Mesenchymal stem cell (in vitro differentiated cells and primary cell): Measurements from ENCODE around the gene SCN11A.

Experiments used
- DNase-seq: peaks from one replicate; pipeline ENCODE4 v3.0.0-alpha.2; 2013
- H2AFZ ChIP-seq: one replicate; pipeline ENCODE4 v1.6.1; 2013; ENCODE audit warnings: low read depth, mild to moderate bottlenecking, control low read depth, inconsistent platforms, low read length, moderate library complexity
- H2AK5ac ChIP-seq: 2 replicates; pipeline ENCODE4 v1.6.1; 2013; ENCODE audit warnings: low read length, moderate library complexity, mild to moderate bottlenecking, inconsistent platforms; ENCODE audit not compliant: severe bottlenecking
- H2BK120ac ChIP-seq: one replicate; pipeline ENCODE4 v1.6.1; 2013; ENCODE audit warnings: low read depth, mild to moderate bottlenecking, inconsistent platforms, low read length, moderate library complexity
- H2BK12ac ChIP-seq, 2 experiments: one replicate each; pipeline ENCODE4 v1.6.1; 2013; ENCODE audit warnings: inconsistent platforms in 2 of 2, low read length in 2 of 2, mild to moderate bottlenecking in 2 of 2, moderate library complexity in 2 of 2, control low read depth in 1 of 2
- H2BK15ac ChIP-seq: one replicate; pipeline ENCODE4 v1.6.1; 2013; ENCODE audit warnings: mild to moderate bottlenecking, low read depth, inconsistent platforms; ENCODE audit not compliant: poor library complexity, severe bottlenecking
- H2BK5ac ChIP-seq: 2 replicates; pipeline ENCODE4 v1.6.1; 2013; ENCODE audit warnings: low read depth, mild to moderate bottlenecking, low read length, control low read depth, inconsistent platforms; ENCODE audit not compliant: poor library complexity, severe bottlenecking
- H3K14ac ChIP-seq, 2 experiments: one replicate each; pipeline ENCODE4 v1.6.1; 2013; ENCODE audit warnings: inconsistent platforms in 2 of 2, low read length in 2 of 2, control low read depth in 1 of 2, mild to moderate bottlenecking in 1 of 2, moderate library complexity in 1 of 2
- H3K18ac ChIP-seq, 2 experiments: one replicate each; pipeline ENCODE4 v1.6.1; 2013; ENCODE audit warnings: inconsistent platforms in 2 of 2, low read length in 2 of 2, control low read depth in 1 of 2, low read depth in 1 of 2, mild to moderate bottlenecking in 1 of 2
- H3K23ac ChIP-seq, 2 experiments: one replicate each; pipeline ENCODE4 v1.6.1; 2013; ENCODE audit warnings: inconsistent platforms in 2 of 2, low read length in 2 of 2, mild to moderate bottlenecking in 2 of 2, moderate library complexity in 2 of 2, control low read depth in 1 of 2
- H3K27ac ChIP-seq: 2 replicates; pipeline ENCODE4 v1.5.1; 2013; ENCODE audit warnings: mild to moderate bottlenecking, moderate library complexity, low read length, control low read depth, inconsistent platforms; ENCODE audit not compliant: poor library complexity, severe bottlenecking
- H3K27me3 ChIP-seq, 2 experiments: 2 replicates each; pipeline versions ENCODE4 v1.6.1 to v1.7.0; 2013; ENCODE audit warnings: low read length in 2 of 2, mild to moderate bottlenecking in 2 of 2, moderate library complexity in 2 of 2, control low read depth in 1 of 2, inconsistent platforms in 1 of 2; ENCODE audit not compliant: control insufficient read depth in 1 of 2, insufficient read depth in 1 of 2
- H3K36me3 ChIP-seq, 2 experiments: 2 replicates each; pipeline versions ENCODE4 v1.6.1 to v1.7.0; 2013; ENCODE audit warnings: low read length in 2 of 2, control low read depth in 1 of 2, inconsistent platforms in 1 of 2, low read depth in 1 of 2, mild to moderate bottlenecking in 1 of 2; ENCODE audit not compliant: insufficient read depth in 2 of 2, control insufficient read depth in 1 of 2
- H3K4ac ChIP-seq, 2 experiments: one replicate each; pipeline ENCODE4 v1.6.1; 2013; ENCODE audit warnings: inconsistent platforms in 2 of 2, low read length in 2 of 2, mild to moderate bottlenecking in 2 of 2, moderate library complexity in 2 of 2, control low read depth in 1 of 2, low read depth in 1 of 2
- H3K4me1 ChIP-seq: 2 replicates; pipeline ENCODE4 v1.6.1; 2013; ENCODE audit warnings: low read depth, low read length, control low read depth; ENCODE audit not compliant: control insufficient read depth, insufficient read depth
- H3K4me2 ChIP-seq: 2 replicates; pipeline ENCODE4 v1.6.1; 2013; ENCODE audit warnings: low read length, mild to moderate bottlenecking, inconsistent platforms; ENCODE audit not compliant: poor library complexity, severe bottlenecking
- H3K4me3 ChIP-seq, 2 experiments: 2 replicates each; pipeline versions ENCODE4 v1.5.1 to v1.7.0; 2013; ENCODE audit warnings: low read length in 2 of 2, mild to moderate bottlenecking in 2 of 2, control low read depth in 1 of 2, low read depth in 1 of 2; ENCODE audit not compliant: insufficient read depth in 1 of 2
- H3K79me1 ChIP-seq: replicated peaks from 2 replicates; pipeline ENCODE4 v1.6.1; 2013; ENCODE audit warnings: mild to moderate bottlenecking, control low read depth, low read length, inconsistent platforms; ENCODE audit not compliant: poor library complexity, severe bottlenecking
- H3K9ac ChIP-seq: 2 replicates; pipeline ENCODE4 v1.7.0; 2013; ENCODE audit warnings: mild to moderate bottlenecking, low read length, moderate library complexity
- H3K9me3 ChIP-seq: 2 replicates; pipeline ENCODE4 v1.7.0; 2013; ENCODE audit warnings: mild to moderate bottlenecking, low read length; ENCODE audit not compliant: control insufficient read depth
- H4K8ac ChIP-seq: one replicate; pipeline ENCODE4 v1.6.1; 2013; ENCODE audit warnings: inconsistent platforms, mild to moderate bottlenecking, low read length, moderate library complexity
- H4K91ac ChIP-seq: one replicate; pipeline ENCODE4 v1.6.1; 2013; ENCODE audit warnings: mild to moderate bottlenecking, low read length, inconsistent platforms
- WGBS: methylation state at CpG from one replicate; pipeline ENCODE4 v1.1.7; 2013; ENCODE audit warnings: mixed read lengths; 5-methylcytosine and 5-hydroxymethylcytosine counted together

SCN11A gene

GRCh38 chr3:39067286-39067685 is 15.5 kb upstream of the SCN11A start:
- no peak overlapping the region for H3K18ac ChIP-seq
- no peak overlapping the region for H3K9ac ChIP-seq
- H2BK15ac ChIP-seq = no peak overlapping the region
- H3K23ac ChIP-seq = no peak overlapping the region
- no peaks in the 10 kb centered on the region for H3K27me3 ChIP-seq
- no peak overlapping the region for H2BK5ac ChIP-seq
- no peak overlapping the region for H4K91ac ChIP-seq
- H2BK120ac ChIP-seq = no peak overlapping the region
- no peak overlapping the region for H2AK5ac ChIP-seq
- H3K36me3 ChIP-seq = peaks cover 4 to 63% of the 10 kb centered on the region in 2 experiments
- H3K9me3 ChIP-seq = no peaks in the 10 kb centered on the region
- H2BK12ac ChIP-seq = no peak overlapping the region
- no peak overlapping the region for H3K4ac ChIP-seq
- no peak overlapping the region for H3K4me3 ChIP-seq
- peaks cover 15% of the 10 kb centered on the region for H3K79me1 ChIP-seq
- DNase-seq = no peak
- peaks cover 9% of the 10 kb centered on the region for H3K4me1 ChIP-seq
- H2AFZ ChIP-seq = no peak overlapping the region
- H3K27ac ChIP-seq = no peak overlapping the region
- no peak overlapping the region for H3K14ac ChIP-seq
- 84% methylated on average over 1 of the region's 1 CpG for WGBS
- H3K4me2 ChIP-seq = no peak overlapping the region
- H4K8ac ChIP-seq = no peak overlapping the region

- no peak overlapping the region for H4K8ac ChIP-seq
- peaks cover 16% of the 10 kb centered on the region for H3K79me1 ChIP-seq
- H2AK5ac ChIP-seq = peak overlapping the region; percentile 80
- no peak overlapping the region for H2BK120ac ChIP-seq
- H3K9ac ChIP-seq = peak overlapping the region; percentile 27
- no peak overlapping the region for H3K4ac ChIP-seq
- peak overlapping the region; percentile 99 for H3K27ac ChIP-seq
- no peak overlapping the region for H3K4me2 ChIP-seq
- no peak overlapping the region for H4K91ac ChIP-seq
- H3K14ac ChIP-seq = no peak overlapping the region
- H3K18ac ChIP-seq = no peak overlapping the region
- 38% methylated on average over 1 of the region's 1 CpG for WGBS
- H3K4me3 ChIP-seq = no peak overlapping the region
- no peaks in the 10 kb centered on the region for H3K9me3 ChIP-seq
- no peaks in the 10 kb centered on the region for H3K27me3 ChIP-seq
- no peak overlapping the region for H2BK12ac ChIP-seq
- no peak overlapping the region for H3K23ac ChIP-seq
- DNase-seq = peak; percentile 54
- H2BK5ac ChIP-seq = peak overlapping the region; percentile 87
- H2BK15ac ChIP-seq = no peak overlapping the region
- H3K36me3 ChIP-seq = peaks cover 4 to 45% of the 10 kb centered on the region in 2 experiments
- H3K4me1 ChIP-seq = peaks cover 9% of the 10 kb centered on the region
- no peak overlapping the region for H2AFZ ChIP-seq
These were observed 13.5 kb upstream of the SCN11A start for GRCh38 chr3:39065197-39065596.

GRCh38 chr3:39064646-39065045 is 12.9 kb upstream of the SCN11A start:
- no peak for DNase-seq
- Histone ChIP-seq H4K91ac (no peak overlapping the region), H3K14ac (no peak overlapping the region), H3K23ac (no peak overlapping the region), H3K9ac (peak overlapping the region; percentile 27), H2BK5ac (no peak overlapping the region), H3K4me3 (no peak overlapping the region), H3K18ac (no peak overlapping the region), H3K79me1 (peaks cover 16% of the 10 kb centered on the region), H3K36me3 (peaks cover 4 to 40% of the 10 kb centered on the region in 2 experiments), H3K9me3 (no peaks in the 10 kb centered on the region), H2BK15ac (no peak overlapping the region), H3K4me2 (no peak overlapping the region), H2BK12ac (no peak overlapping the region), H3K27ac (peak overlapping the region; percentile 99), H2AFZ (no peak overlapping the region), H2AK5ac (no peak overlapping the region), H3K4ac (no peak overlapping the region), H3K4me1 (peaks cover 9% of the 10 kb centered on the region), H2BK120ac (no peak overlapping the region), H3K27me3 (no peaks in the 10 kb centered on the region), H4K8ac (no peak overlapping the region)
- WGBS = 100% methylated on average over 1 of the region's 1 CpG

GRCh38 chr3:39063143-39063542 is 11.4 kb upstream of the SCN11A start:
- no peak for DNase-seq
- 100% methylated on average over 3 of the region's 3 CpGs for WGBS
- Histone ChIP-seq H3K18ac (no peak overlapping the region), H2BK15ac (no peak overlapping the region), H2BK5ac (no peak overlapping the region), H2AFZ (no peak overlapping the region), H3K4ac (no peak overlapping the region), H3K4me3 (no peak overlapping the region), H4K91ac (no peak overlapping the region), H3K36me3 (peaks cover 0 to 27% of the 10 kb centered on the region in 2 experiments), H3K27ac (no peak overlapping the region), H2BK120ac (no peak overlapping the region), H3K4me2 (no peak overlapping the region), H3K9ac (no peak overlapping the region), H2BK12ac (no peak overlapping the region), H3K4me1 (peaks cover 9% of the 10 kb centered on the region), H4K8ac (no peak overlapping the region), H2AK5ac (no peak overlapping the region), H3K79me1 (peaks cover 22% of the 10 kb centered on the region), H3K23ac (no peak overlapping the region), H3K14ac (no peak overlapping the region), H3K27me3 (no peaks in the 10 kb centered on the region), H3K9me3 (no peaks in the 10 kb centered on the region)
